HG02981 (cell line): ENCODE results near the gene MRFAP1L1.

Experiments used
- ATAC-seq: cut with Tn5 transposase; IDR thresholded peaks from one replicate; pipeline ENCODE4 v1.9.1; 2021; ENCODE audit warnings: mild to moderate bottlenecking, moderate library complexity; ENCODE audit not compliant: unreplicated experiment

The MRFAP1L1 gene

GRCh38 chr4:6663596-6664393, 45.9 kb downstream of the MRFAP1L1 start:
- no peak for ATAC-seq

GRCh38 chr4:6662591-6662990, 47.1 kb downstream of the MRFAP1L1 start:
- no peak for ATAC-seq

GRCh38 chr4:6660430-6660829, 49.2 kb downstream of the MRFAP1L1 start:
- no peak for ATAC-seq

- no peak for ATAC-seq
Measured at GRCh38 chr4:6659897-6660296, 49.8 kb downstream of the MRFAP1L1 start.

- ATAC-seq, result no peak
Measured at GRCh38 chr4:6658597-6659075, 51.0 kb downstream of the MRFAP1L1 start.

- ATAC-seq, result no peak
Measured at GRCh38 chr4:6658209-6658595, 51.5 kb downstream of the MRFAP1L1 start.
